ENCODE measurements around the gene TEX44.

Gene TEX44

DNA sequence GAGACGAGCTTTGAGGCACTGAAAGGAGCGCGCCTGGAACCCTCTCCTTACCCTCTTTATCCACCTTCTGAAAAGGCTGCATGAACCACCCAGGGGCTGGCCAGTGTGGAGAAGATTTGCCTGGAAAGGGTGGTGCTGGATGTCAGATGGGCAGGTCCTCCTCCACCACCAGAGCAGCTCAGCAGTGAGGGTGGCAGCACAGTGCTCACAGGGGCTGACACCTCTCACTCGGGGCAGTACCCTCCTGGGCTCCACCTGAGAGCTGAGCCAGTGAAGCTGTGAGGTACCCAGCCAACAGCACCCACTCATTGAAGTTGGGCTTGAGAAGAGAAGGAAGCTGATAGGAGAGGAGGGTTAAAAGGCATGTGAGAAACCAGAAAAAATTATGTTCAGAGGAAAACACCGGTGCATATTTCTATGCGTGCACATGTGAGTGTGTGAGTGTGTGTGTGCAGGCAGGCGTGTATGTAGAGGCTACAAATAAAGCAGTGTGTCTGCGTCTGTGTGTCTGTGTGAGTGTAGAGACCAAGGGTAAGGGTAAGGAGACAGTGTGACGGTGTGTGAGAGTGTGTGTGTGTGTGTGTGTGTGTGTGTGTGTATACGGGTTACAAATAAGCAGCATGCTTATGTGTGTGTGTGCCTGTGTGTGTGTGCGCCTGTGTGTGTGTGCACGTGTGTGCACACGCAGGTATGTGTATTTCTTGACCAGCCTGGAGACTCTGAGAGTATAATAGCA lies 40.7 kb downstream of the TEX44 start:
- peak overlapping the region; percentile 20 for H3K27ac Mint-ChIP-seq

DNA sequence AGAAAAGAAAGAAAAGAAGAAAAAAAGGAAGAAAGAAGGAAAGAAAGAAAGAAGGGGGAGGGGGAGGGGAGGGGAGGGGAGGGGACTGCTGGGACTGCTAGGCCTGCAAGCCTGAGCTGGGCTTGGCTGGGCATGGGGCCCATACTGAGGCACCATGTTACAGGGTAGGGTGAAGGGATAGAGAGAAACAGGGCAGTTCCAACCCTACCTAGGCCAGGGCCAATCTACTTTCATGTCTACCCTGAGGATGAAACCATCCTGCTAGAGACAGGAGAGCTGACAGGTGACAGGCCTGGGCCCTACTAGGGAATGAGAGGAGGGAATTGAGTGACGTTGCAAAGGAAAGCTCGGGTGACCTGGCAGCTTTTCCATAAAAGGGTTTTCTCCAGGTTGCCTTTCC lies 41.7 kb downstream of the TEX44 start:
- no peak overlapping the region for H3K27ac Mint-ChIP-seq
- peaks cover 7% of the 10 kb centered on the region for H3K27me3 Mint-ChIP-seq (ENCODE audit: low read depth, poor library complexity)
- H3K9me3 Mint-ChIP-seq: no peaks in the 10 kb centered on the region
- DNase-seq: no peak
- no peaks in the 10 kb centered on the region for H3K36me3 Mint-ChIP-seq (ENCODE audit: low read depth)
- peaks cover 36% of the 10 kb centered on the region for H3K4me1 Mint-ChIP-seq
- H3K4me3 Mint-ChIP-seq: no peak overlapping the region
- TF ChIP-seq, protein P1, sequence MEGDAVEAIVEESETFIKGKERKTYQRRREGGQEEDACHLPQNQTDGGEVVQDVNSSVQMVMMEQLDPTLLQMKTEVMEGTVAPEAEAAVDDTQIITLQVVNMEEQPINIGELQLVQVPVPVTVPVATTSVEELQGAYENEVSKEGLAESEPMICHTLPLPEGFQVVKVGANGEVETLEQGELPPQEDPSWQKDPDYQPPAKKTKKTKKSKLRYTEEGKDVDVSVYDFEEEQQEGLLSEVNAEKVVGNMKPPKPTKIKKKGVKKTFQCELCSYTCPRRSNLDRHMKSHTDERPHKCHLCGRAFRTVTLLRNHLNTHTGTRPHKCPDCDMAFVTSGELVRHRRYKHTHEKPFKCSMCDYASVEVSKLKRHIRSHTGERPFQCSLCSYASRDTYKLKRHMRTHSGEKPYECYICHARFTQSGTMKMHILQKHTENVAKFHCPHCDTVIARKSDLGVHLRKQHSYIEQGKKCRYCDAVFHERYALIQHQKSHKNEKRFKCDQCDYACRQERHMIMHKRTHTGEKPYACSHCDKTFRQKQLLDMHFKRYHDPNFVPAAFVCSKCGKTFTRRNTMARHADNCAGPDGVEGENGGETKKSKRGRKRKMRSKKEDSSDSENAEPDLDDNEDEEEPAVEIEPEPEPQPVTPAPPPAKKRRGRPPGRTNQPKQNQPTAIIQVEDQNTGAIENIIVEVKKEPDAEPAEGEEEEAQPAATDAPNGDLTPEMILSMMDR (IDR thresholded peaks at IDR 0.05): no peak

More for the DNA sequence above, 40.7 kb downstream of the TEX44 start:
- TF ChIP-seq, protein P1 (IDR thresholded peaks at IDR 0.05): no peak
- H3K9me3 Mint-ChIP-seq: no peaks in the 10 kb centered on the region
- no peak for DNase-seq
- H3K4me1 Mint-ChIP-seq: peaks cover 36% of the 10 kb centered on the region
- H3K4me3 Mint-ChIP-seq: no peak overlapping the region
- H3K36me3 Mint-ChIP-seq (ENCODE audit: low read depth): no peaks in the 10 kb centered on the region
- H3K27me3 Mint-ChIP-seq (ENCODE audit: low read depth, poor library complexity): peaks cover 7% of the 10 kb centered on the region

DNA sequence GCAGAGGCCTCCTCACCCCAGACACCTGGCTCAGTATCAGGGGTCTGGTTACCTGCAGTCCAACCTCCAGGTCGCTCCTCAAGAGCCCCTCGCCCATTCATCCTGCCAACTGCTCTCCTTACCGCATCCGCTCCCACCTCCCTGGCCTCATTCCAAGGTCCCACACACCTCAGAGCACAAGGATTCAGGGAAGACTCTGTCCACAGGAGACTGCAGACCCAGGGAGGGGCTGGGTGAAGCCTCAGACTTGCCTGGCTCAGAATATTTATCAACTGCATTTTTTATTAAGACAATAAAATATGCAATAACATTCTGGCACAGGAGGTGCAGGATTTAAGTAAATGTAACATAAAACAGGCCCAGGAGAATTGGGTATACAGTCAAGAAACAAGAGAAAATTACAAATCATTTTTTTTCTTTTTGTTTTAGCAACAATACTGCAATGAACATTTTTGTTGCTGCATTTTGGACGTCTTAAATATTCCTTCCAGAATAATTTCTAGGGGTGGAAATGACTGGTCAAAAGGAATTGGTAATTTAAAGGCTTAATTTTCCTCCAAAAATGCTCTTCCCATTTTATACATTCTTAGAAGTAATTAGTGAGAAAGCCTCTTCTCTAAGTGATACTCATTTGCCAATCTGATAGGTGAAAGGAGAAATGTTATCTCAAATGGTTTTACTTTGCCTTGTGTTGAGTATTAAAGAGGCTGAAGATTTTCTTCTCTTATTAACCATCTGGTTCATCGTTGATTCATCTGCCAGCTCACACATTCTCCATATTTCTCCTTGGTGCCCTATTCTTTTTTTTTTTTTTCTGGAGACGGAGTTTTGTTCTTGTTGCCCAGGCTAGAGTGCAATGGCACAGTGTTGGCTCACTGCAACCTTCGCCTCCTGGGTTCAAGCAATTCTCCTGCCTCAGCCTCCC lies 42.5 kb downstream of the TEX44 start:
- H3K27ac Mint-ChIP-seq: peak overlapping the region; percentile 59
- no peak for DNase-seq
- no peaks in the 10 kb centered on the region for H3K36me3 Mint-ChIP-seq (ENCODE audit: low read depth)
- peaks cover 38% of the 10 kb centered on the region for H3K4me1 Mint-ChIP-seq
- H3K9me3 Mint-ChIP-seq: no peaks in the 10 kb centered on the region
- TF ChIP-seq, protein P1 (IDR thresholded peaks at IDR 0.05): no peak
- H3K4me3 Mint-ChIP-seq: no peak overlapping the region
- H3K27me3 Mint-ChIP-seq (ENCODE audit: low read depth, poor library complexity): peaks cover 10% of the 10 kb centered on the region

DNA sequence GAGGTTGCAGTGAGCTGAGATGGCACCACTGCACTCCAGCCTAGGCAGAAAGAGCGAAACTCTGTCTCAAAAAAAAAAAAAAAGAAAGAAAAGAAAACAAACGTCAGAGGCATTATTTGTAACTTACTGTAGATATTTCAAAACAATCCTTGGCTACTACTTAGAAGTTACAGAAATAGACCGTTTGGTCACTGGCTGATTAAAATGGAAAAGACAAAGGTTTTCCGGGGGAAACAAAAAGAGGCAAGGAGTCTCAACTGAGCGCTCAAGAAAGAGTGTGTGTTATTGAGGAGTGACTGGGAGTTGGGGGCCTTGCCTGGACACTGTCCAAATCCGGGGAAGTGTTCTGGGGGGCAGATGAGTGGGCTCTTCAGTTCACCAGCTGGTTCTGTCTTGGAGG lies 47.6 kb downstream of the TEX44 start:
- Mint-ChIP-seq H3K4me3 (no peak overlapping the region), H3K9me3 (no peaks in the 10 kb centered on the region), H3K27ac (no peak overlapping the region), H3K4me1 (peaks cover 48% of the 10 kb centered on the region), H3K36me3 (ENCODE audit: low read depth) (no peaks in the 10 kb centered on the region), H3K27me3 (ENCODE audit: low read depth, poor library complexity) (peaks cover 5% of the 10 kb centered on the region)
- DNase-seq: no peak
- TF ChIP-seq, protein P1 (IDR thresholded peaks at IDR 0.05): no peak

DNA sequence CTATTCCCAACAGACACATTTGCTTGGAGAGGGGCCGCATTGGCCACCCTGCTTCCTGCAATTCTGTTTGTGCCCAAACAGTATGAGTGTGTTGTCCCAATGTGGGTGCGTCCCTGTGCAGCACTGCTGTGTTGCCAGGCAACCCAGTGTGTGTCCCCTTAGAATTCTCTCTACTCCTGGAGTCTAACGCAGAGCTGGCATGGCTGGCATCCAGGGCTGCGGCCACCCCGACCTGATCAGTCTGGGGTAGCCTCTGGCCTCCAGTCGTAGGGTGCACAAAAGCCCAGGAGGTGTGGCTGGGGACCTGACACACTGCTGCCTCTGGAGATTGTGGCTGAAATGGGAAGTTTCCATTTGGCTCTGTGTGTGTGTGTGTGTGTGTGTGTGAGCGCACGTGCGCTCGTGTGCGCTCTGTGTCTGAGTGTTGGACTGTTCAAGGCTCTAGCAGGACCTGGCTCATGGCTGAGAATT lies 48.0 kb downstream of the TEX44 start:
- no peak overlapping the region for H3K4me3 Mint-ChIP-seq
- no peak overlapping the region for H3K27ac Mint-ChIP-seq
- no peaks in the 10 kb centered on the region for H3K36me3 Mint-ChIP-seq (ENCODE audit: low read depth)
- TF ChIP-seq, protein P1 (IDR thresholded peaks at IDR 0.05): no peak
- DNase-seq: no peak
- H3K4me1 Mint-ChIP-seq: peaks cover 49% of the 10 kb centered on the region
- no peaks in the 10 kb centered on the region for H3K9me3 Mint-ChIP-seq
- peaks cover 5% of the 10 kb centered on the region for H3K27me3 Mint-ChIP-seq (ENCODE audit: low read depth, poor library complexity)

Measured in nephron progenitor cell (in vitro differentiated cells).